Large intestine (tissue), 3 donors: ENCODE measurements around the gene KRTAP10-6. TPM values are rescaled to one million over a fixed set of nuclear protein-coding genes. Genes with fewer than 3 reads are reported as not detected.
"Not testable (repeated sequence)": the region's sequence is repeated elsewhere in the genome, so short reads cannot be mapped to it uniquely, and the experiment has no call there.

Experiments used
- DNase-seq, 2 donors: peaks; one replicate each; pipeline versions ENCODE4 v3.0.0 to v3.0.0-alpha.2; 2013
- H3K27ac ChIP-seq: one replicate; pipeline ENCODE4 v1.5.1; 2013; ENCODE audit warnings: low read length
- H3K27me3 ChIP-seq: 2 replicates; pipeline ENCODE4 v1.6.1; 2013; ENCODE audit warnings: low read length; ENCODE audit not compliant: control insufficient read depth, insufficient read depth
- H3K36me3 ChIP-seq: 2 replicates; pipeline ENCODE4 v1.6.1; 2013; ENCODE audit warnings: low read length; ENCODE audit not compliant: control insufficient read depth, insufficient read depth
- H3K4me1 ChIP-seq: one replicate; pipeline ENCODE4 v1.6.1; 2013; ENCODE audit warnings: low read length; ENCODE audit not compliant: control insufficient read depth, insufficient read depth
- H3K4me3 ChIP-seq: one replicate; pipeline ENCODE4 v1.5.1; 2013; ENCODE audit warnings: low read length
- H3K9me3 ChIP-seq: one replicate; pipeline ENCODE4 v1.6.1; 2013; ENCODE audit warnings: mild to moderate bottlenecking, low read depth, low read length, moderate library complexity; ENCODE audit not compliant: control insufficient read depth
- WGBS: methylation state at CpG from one replicate; pipeline ENCODE4 v1.1.5; 2013; ENCODE audit warnings: low lambda C conversion rate; ENCODE audit not compliant: insufficient coverage; 5-methylcytosine and 5-hydroxymethylcytosine counted together
- polyA plus RNA-seq: library from polyadenylated mRNA; unstranded; fragments of 120-200 nt; gene quantifications from one replicate; pipeline ENCODE4 v1.2.1, GENCODE V29; 2013

KRTAP10-6 gene
- polyA plus RNA-seq, 1 donor: not detected

DNA sequence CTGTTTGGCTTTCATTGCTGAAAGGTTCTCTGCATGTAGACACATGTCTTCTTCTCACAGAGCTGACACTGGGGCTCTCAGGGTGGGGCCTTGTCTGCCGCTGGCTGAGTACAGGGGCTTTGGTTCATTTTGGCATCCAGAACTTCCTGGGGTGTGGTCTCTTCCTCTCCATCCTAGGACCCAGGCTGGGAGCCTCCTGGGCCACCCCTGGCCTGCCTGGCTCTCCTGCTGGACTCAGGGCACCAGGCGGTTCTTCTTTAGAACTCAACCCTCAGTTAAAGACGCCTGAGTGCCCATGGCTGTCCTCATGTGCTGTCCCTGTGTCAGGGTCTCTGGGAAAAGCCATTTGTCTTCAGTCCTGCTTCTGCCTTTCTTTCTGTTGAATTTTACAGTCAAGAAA, 6.4 kb downstream of the KRTAP10-6 start:
- no CpG with 5 or more reads among the region's 3 CpGs for WGBS
- Histone ChIP-seq H3K9me3 (peaks cover 9% of the 10 kb centered on the region), H3K27ac (no peak overlapping the region), H3K4me1 (no peaks in the 10 kb centered on the region), H3K27me3 (no peaks in the 10 kb centered on the region), H3K4me3 (no peak overlapping the region), H3K36me3 (no peaks in the 10 kb centered on the region)
- no peak for DNase-seq

DNA sequence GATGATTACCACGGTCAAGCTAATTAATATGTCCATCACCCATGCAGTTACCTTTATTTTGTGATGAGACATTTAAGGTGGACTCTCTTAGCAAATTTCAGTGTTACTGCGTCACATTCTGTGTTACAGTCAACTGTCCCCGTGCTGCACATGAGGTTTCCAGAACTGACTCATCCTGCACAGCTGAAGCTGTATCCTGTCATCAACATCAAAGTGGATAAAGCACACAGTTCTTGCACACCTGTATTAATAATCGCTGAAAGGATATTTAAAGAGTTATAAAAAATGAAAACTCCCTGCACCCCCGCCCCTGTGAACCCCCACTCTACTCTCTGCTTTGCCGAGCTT, 8.5 kb downstream of the KRTAP10-6 start:
- WGBS: 90% methylated on average over 2 of the region's 6 CpGs
- DNase-seq: no peak
- Histone ChIP-seq H3K4me3 (no peak overlapping the region), H3K27me3 (no peaks in the 10 kb centered on the region), H3K9me3 (peaks cover 20% of the 10 kb centered on the region), H3K4me1 (no peaks in the 10 kb centered on the region), H3K36me3 (no peaks in the 10 kb centered on the region), H3K27ac (no peak overlapping the region)

DNA sequence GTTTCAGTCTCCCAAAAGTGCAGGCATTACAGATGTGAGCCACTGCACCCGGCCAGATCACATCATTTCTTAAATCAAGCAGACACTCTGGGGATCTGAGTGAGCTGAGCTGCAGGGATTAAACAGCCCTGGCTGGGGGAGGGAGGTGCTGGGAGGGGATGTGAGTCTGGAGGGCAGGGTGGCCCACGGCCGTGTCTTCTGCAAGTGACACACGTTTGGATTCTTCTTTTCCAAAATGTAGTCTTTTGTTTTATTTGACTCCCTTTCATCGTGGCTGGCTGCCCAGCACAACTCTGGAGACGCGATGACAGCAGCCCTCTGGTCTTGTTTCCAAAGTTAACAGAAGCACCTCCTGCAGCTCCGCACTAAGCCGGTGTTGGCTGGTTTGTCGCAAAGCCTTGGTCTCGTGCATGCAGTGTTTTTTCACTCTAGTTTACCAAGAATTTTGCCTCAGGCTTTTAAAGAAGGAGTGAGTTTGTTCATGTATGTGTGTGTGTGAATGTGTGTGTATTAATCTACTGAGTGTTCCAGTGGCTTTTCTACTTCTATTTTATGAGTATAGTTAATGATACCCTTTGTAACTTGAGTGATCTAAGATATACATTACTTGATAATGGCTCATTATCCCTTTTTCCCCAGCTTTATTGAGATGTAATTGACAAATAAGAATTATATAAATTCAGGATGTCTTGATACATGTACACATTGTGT, 9.1 kb downstream of the KRTAP10-6 start:
- Histone ChIP-seq H3K36me3 (no peaks in the 10 kb centered on the region), H3K4me3 (no peak overlapping the region), H3K27me3 (no peaks in the 10 kb centered on the region), H3K4me1 (no peaks in the 10 kb centered on the region), H3K9me3 (peaks cover 25% of the 10 kb centered on the region), H3K27ac (no peak overlapping the region)
- no CpG with 5 or more reads among the region's 11 CpGs for WGBS
- DNase-seq: no peak

DNA sequence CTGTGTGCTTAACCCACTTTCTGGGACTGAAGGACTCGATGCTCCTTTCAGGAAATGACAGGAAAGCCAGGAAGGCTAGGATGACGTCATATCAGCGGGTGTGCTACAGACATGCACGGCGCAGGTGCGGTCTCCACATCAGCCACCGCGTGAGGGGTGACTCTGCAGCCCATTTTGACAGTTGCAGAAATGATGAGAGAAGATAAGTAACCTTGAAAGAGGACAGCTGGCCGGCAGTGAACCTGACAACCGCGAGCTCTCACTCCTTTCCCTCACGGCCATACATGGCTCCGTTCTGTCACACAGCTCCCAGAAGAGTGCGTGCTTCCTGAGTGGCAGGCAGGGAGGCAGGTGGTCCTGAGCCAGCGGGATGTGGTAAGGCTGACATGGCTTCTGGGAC, 10.2 kb downstream of the KRTAP10-6 start:
- Histone ChIP-seq H3K36me3 (no peaks in the 10 kb centered on the region), H3K27ac (no peak overlapping the region), H3K9me3 (peaks cover 25% of the 10 kb centered on the region), H3K27me3 (no peaks in the 10 kb centered on the region), H3K4me1 (no peaks in the 10 kb centered on the region), H3K4me3 (no peak overlapping the region)
- no peak for DNase-seq
- no CpG with 5 or more reads among the region's 15 CpGs for WGBS

DNA sequence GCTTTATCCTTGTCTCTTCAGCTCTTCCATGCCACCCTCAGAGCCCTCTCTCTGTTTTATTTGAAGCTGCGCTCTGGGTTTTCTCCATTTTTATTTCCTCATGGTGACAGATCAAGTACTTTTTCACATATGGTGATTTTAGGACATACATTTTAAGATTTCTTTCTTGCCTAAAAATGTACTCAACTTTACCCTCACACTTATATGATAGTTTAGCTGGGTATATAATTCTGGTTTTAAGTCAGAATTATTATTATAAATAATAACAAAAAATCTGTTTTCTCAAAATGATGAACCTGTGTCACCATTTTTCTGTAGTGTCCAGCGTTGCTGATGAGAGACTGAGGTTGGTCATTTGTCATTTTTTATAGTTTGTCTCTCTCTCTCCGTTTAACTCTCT, 11.1 kb downstream of the KRTAP10-6 start:
- 97% methylated on average over 3 of the region's 3 CpGs for WGBS
- Histone ChIP-seq H3K9me3 (peaks cover 25% of the 10 kb centered on the region), H3K27me3 (no peaks in the 10 kb centered on the region), H3K4me3 (no peak overlapping the region), H3K36me3 (no peaks in the 10 kb centered on the region), H3K4me1 (no peaks in the 10 kb centered on the region), H3K27ac (no peak overlapping the region)
- DNase-seq: no peak

DNA sequence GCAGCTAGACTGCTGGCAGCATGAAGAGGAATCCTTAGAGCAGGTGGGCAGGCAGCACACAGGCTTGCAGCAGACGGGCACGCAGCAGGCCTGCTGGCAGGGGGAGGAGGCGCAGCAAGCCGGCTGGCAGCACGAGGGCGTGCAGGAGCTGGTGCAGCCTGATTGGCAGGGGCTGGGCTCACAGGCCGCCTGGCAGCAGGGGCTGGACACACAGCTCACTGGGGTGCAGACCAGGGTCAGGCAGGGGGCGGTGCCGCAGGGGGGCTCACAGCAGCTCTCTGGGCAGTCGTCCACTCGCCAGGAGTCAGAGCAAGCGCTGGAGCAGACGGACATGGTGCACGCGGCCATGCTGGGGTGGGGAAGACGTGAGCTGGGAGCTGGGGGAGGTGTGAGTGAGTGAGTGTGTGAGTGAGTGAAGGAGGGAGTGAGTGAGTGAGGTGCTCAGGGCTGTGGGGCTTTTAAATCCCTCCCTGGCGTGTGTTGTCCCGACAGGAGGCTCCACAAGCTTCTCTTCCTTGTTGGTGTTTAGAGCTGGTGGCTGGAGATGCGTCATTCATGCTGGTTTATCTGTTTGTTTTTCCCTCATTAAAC, 12.0 kb downstream of the KRTAP10-6 start, which contains the start of gene KRTAP10-5:
Gene KRTAP10-5, minus strand, starts transcription at position 374 of the 591 bp plus-strand sequence. Its CDS starts 26 bp downstream, at position 348.
- no CpG with 5 or more reads among the region's 19 CpGs for WGBS
- H3K4me3 ChIP-seq, DNase-seq, H3K4me1 ChIP-seq, H3K27ac ChIP-seq, H3K36me3 ChIP-seq, H3K27me3 ChIP-seq: not testable (repeated sequence)
- H3K9me3 ChIP-seq: peaks cover 21% of the 10 kb centered on the region

DNA sequence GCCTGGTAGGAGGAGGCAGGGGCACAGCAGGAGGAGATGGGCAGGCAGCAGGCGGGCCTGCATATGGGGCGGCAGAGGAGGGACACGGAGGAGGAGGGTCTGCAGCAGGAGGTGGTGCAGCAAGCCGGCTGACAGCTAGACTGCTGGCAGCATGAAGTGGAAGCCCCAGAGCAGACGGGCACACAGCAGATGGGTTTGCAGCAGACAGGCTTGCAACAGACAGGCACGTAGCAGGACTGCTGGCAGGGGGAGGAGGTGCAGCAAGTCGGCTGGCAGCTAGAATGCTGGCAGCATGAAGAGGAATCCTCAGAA, 12.5 kb downstream of the KRTAP10-6 start:
- WGBS: no CpG with 5 or more reads among the region's 7 CpGs
- H3K27me3 ChIP-seq: no peaks in the 10 kb centered on the region
- no peak for DNase-seq
- peaks cover 21% of the 10 kb centered on the region for H3K9me3 ChIP-seq
- no peaks in the 10 kb centered on the region for H3K36me3 ChIP-seq
- H3K27ac ChIP-seq: no peak overlapping the region
- no peak overlapping the region for H3K4me3 ChIP-seq
- no peaks in the 10 kb centered on the region for H3K4me1 ChIP-seq

DNA sequence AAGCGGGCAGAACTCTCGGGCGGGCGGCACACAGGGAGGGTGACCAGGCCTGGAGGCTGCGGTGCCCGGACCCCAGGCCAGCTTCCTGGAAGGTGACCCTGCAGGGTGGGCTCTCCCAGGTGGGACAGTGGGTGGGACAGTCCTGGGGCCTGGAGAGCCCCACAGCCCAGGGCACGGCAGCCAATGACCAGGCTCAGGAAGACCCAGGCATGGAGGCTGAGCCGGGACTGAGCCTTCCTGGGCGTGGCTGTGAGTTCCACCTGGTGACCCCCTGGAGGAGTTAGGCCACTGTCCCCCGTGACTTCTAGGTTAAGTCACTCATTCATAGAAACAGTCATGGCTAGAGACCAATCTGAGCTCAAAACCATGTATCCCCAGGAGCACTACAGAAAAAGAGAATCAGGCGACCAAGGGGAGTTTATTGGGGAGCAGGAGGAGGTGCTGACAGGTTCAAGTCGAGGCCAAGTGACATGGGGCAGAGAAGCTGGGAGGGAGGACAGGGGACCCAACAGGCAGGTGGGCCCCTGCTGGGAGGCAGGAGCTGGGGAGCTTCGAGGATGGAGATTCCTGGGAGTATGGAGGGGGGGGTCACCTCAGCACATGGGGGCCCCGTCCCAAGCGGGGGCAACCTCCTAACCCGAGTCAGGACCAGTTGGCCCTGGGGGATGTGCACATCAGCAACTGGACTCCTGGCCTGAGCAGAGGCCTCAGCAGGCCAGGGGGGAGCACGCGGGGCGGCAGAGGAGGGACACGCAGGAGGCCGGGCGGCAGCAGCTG, 13.1 kb downstream of the KRTAP10-6 start:
- Histone ChIP-seq H3K27me3 (no peaks in the 10 kb centered on the region), H3K36me3 (no peaks in the 10 kb centered on the region), H3K27ac (no peak overlapping the region), H3K9me3 (peaks cover 21% of the 10 kb centered on the region), H3K4me1 (peaks cover 3% of the 10 kb centered on the region), H3K4me3 (no peak overlapping the region)
- WGBS: no CpG with 5 or more reads among the region's 22 CpGs
- DNase-seq: no peak

DNA sequence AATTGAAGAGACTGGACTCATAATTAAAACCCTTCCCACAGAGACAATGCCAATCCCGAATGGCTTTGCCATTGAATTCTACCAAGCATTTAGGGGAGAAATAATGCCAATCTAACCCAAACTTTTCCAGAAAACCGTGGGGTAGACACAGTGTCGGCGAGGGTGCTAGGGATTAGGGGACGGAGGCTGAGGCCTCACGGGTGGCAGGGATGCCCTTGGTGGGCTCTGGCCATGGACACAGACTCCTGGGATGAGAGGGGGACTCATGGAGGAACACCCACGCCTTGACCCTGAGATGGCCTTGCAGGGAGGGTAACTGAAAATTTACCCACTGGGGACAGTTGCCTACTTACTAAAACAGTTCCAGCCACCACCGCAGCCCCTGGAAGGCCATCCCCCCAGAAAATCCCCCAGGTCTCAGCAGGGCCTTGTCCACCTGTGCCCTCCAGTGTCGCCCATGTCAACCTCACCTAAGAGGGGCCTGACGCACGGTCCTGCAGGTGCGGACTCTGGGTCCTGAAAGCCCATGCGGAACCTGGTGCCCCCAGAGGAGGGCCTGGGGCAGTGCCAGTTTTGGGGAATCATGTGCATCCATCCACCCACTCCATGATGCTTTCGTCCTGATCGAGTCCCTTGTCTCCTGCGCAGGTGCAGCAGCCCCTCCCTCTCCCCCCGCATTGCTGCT, 13.8 kb downstream of the KRTAP10-6 start:
- no peak for DNase-seq
- Histone ChIP-seq H3K27me3 (no peaks in the 10 kb centered on the region), H3K9me3 (peaks cover 21% of the 10 kb centered on the region), H3K36me3 (no peaks in the 10 kb centered on the region), H3K4me1 (peaks cover 3% of the 10 kb centered on the region), H3K4me3 (no peak overlapping the region), H3K27ac (no peak overlapping the region)
- WGBS: no CpG with 5 or more reads among the region's 17 CpGs

DNA sequence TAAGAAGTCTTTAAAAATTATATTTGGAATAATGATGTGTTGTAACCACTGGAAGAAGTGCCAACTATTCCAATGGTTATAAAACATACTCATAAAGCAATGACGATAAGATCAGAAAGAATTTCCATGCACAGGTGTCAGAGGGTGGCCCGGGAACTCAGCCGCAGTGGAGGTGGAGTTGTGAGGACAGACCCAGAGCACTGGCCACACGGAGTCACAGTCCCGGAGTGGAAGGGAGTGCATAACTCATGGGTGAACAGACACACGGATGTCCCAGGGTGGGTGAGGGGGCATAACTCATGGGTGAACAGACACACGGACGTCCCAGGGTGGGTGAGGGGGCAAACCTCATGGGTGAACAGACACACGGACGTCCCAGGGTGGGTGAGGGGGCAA, 16.3 kb downstream of the KRTAP10-6 start:
- no CpG with 5 or more reads among the region's 10 CpGs for WGBS
- Histone ChIP-seq H3K4me1 (peaks cover 3% of the 10 kb centered on the region), H3K27me3 (no peaks in the 10 kb centered on the region), H3K4me3 (no peak overlapping the region), H3K36me3 (no peaks in the 10 kb centered on the region), H3K9me3 (peaks cover 22% of the 10 kb centered on the region), H3K27ac (no peak overlapping the region)
- no peak for DNase-seq
